B cell (primary cell): ENCODE results near the gene BAZ1B. TPM values are rescaled to one million over a fixed set of nuclear protein-coding genes. Genes with fewer than 3 reads are reported as not detected.
"Not testable (repeated sequence)": the region's sequence is repeated elsewhere in the genome, so short reads cannot be mapped to it uniquely, and the experiment has no call there.

Experiments used
- ATAC-seq: fragments of 200-7000 bp; cut with Tn5 transposase; one replicate; pipeline ENCODE4 v1.10.0; 2021; ENCODE audit warnings: low read depth, mild to moderate bottlenecking, moderate number of reproducible peaks, moderate library complexity
- CTCF ChIA-PET: fragments of 350-600 bp; sonication (Branson Sonifier 250); formaldehyde crosslinking; loops from one replicate; lab custom pipeline; 2021; ENCODE audit warnings: antibody characterized with exemption, inconsistent platforms; lab: Charles Lee
- POLR2A ChIA-PET: fragments of 350-600 bp; sonication (Branson Sonifier 250); formaldehyde crosslinking; loops from one replicate; lab custom pipeline; 2021; ENCODE audit warnings: antibody characterized with exemption; lab: Charles Lee
- DNase-seq: peaks from one replicate; pipeline ENCODE4 v3.0.0; 2013
- H2AFZ ChIP-seq: 2 replicates; pipeline ENCODE4 v1.6.1; 2012; ENCODE audit warnings: mild to moderate bottlenecking, low read depth, low read length; ENCODE audit not compliant: insufficient read depth, poor library complexity, severe bottlenecking
- H3K27ac ChIP-seq, 2 donors: 1 replicate in 1 of 2; 2 replicates in 1 of 2; pipeline ENCODE4 v1.5.1; 2012 to 2013; ENCODE audit warnings: low read length in 2 of 2, mild to moderate bottlenecking in 2 of 2, moderate library complexity in 1 of 2
- H3K27me3 ChIP-seq, 4 experiments: fragments of 200-600 bp in 1 of 4; sonication (generic) in 1 of 4; replicated peaks in 1 of 4; 1 replicate in 2 of 4; 2 replicates in 2 of 4; pipeline versions ENCODE4 v1.6.1 to v1.7.0; 2013 to 2016; ENCODE audit warnings: low read length in 3 of 4, mild to moderate bottlenecking in 2 of 4, mixed read lengths in 1 of 4, moderate library complexity in 1 of 4; ENCODE audit not compliant: insufficient read depth in 4 of 4, control insufficient read depth in 3 of 4; ENCODE audit errors: control extremely low read depth in 1 of 4
- H3K36me3 ChIP-seq, 2 experiments: replicated peaks in 1 of 2; 1 replicate in 1 of 2; 2 replicates in 1 of 2; pipeline versions ENCODE4 v1.6.1 to v1.7.1; 2013; ENCODE audit warnings: low read length in 1 of 2; ENCODE audit not compliant: insufficient read depth in 2 of 2, control insufficient read depth in 1 of 2; ENCODE audit errors: control extremely low read depth in 1 of 2, extremely low read depth in 1 of 2
- H3K4me1 ChIP-seq, 2 donors: fragments of 200-600 bp in 1 of 2; sonication (generic) in 1 of 2; 1 replicate in 1 of 2; 2 replicates in 1 of 2; pipeline versions ENCODE4 v1.5.1 to v1.6.1; 2013 to 2017; ENCODE audit warnings: low read length in 2 of 2; ENCODE audit not compliant: control insufficient read depth in 2 of 2, insufficient read depth in 2 of 2
- H3K4me2 ChIP-seq: replicated peaks from 2 replicates; pipeline ENCODE3; 2012; ENCODE audit warnings: mild to moderate bottlenecking, low read depth, low read length; ENCODE audit not compliant: poor library complexity, severe bottlenecking
- H3K4me3 ChIP-seq, 5 experiments: fragments of 200-600 bp in 1 of 5; sonication (generic) in 1 of 5; 1 replicate in 3 of 5; 2 replicates in 2 of 5; pipeline versions ENCODE4 v1.5.1 to v1.7.0; 2011 to 2016; ENCODE audit warnings: low read length in 4 of 5, mild to moderate bottlenecking in 4 of 5, low read depth in 2 of 5, control low read depth in 1 of 5, moderate library complexity in 1 of 5; ENCODE audit not compliant: insufficient read depth in 1 of 5; ENCODE audit errors: control extremely low read depth in 1 of 5, extremely low read depth in 1 of 5
- H3K79me2 ChIP-seq: fragments of 200-600 bp; sonication (generic); one replicate; pipeline ENCODE4 v1.6.0; 2016; ENCODE audit warnings: low read length; ENCODE audit not compliant: control insufficient read depth, insufficient read depth
- H3K9ac ChIP-seq: fragments of 200-600 bp; sonication (generic); 2 replicates; pipeline ENCODE4 v1.6.1; 2017; ENCODE audit warnings: mild to moderate bottlenecking, low read length, moderate library complexity
- H3K9me3 ChIP-seq, 3 donors: one replicate each; pipeline versions ENCODE4 v1.6.1 to v1.7.1; 2013; ENCODE audit warnings: low read length in 2 of 3; ENCODE audit not compliant: control insufficient read depth in 2 of 3, insufficient read depth in 1 of 3; ENCODE audit errors: control extremely low read depth in 1 of 3
- H4K20me1 ChIP-seq: 2 replicates; pipeline ENCODE4 v1.6.0; 2012; ENCODE audit warnings: mild to moderate bottlenecking, low read length; ENCODE audit not compliant: insufficient read depth, control insufficient read depth, poor library complexity, severe bottlenecking
- H3K27ac Mint-ChIP-seq: one replicate; pipeline ENCODE4 v1.8.0; 2021; ENCODE audit warnings: mixed read lengths
- H3K27me3 Mint-ChIP-seq: one replicate; pipeline ENCODE4 v1.8.0; 2021; ENCODE audit warnings: mixed read lengths
- H3K4me1 Mint-ChIP-seq: one replicate; pipeline ENCODE4 v1.8.0; 2021; ENCODE audit warnings: mixed read lengths
- H3K4me3 Mint-ChIP-seq: one replicate; pipeline ENCODE4 v1.8.0; 2021; ENCODE audit warnings: mixed read lengths
- H3K9me3 Mint-ChIP-seq: one replicate; pipeline ENCODE4 v1.8.0; 2022; ENCODE audit warnings: mixed read lengths; ENCODE audit not compliant: insufficient read depth
- EZH2 ChIP-seq: IDR thresholded peaks from 2 replicates; pipeline ENCODE4 v1.6.1; 2012; ENCODE audit warnings: borderline replicate concordance, low read depth, mild to moderate bottlenecking, moderate library complexity, low read length; ENCODE audit not compliant: insufficient read depth, poor library complexity, severe bottlenecking
- WGBS: methylation state at CpG from one replicate; pipeline ENCODE4 v1.1.5; 2013; ENCODE audit warnings: missing lambda C conversion rate; ENCODE audit not compliant: insufficient coverage; 5-methylcytosine and 5-hydroxymethylcytosine counted together
- intact Hi-C: fragments of 100-400 bp; cut with micrococcal nuclease; formaldehyde crosslinking; loops from one replicate; pipeline ENCODE4 v1.10.0; 2022
- polyA plus RNA-seq: library from polyadenylated mRNA; depleted of rRNA; stranded (reverse); fragments of >200 nt; gene quantifications from 2 replicates; pipeline ENCODE4 v1.2.3, GENCODE V29; 2012
- total RNA-seq, 2 donors: library from RNA; stranded (reverse); fragments of 120-200 nt in 1 of 2; gene quantifications; 1 replicate in 1 of 2; 2 replicates in 1 of 2; pipeline versions ENCODE4 v1.2.3 to v1.2.4, GENCODE V29; 2013 to 2022
- TF ChIP-seq, protein P1 (sequence below): fragments of 200-600 bp; IDR thresholded peaks from one replicate; pipeline ENCODE4 v1.8.0; 2022; ENCODE audit warnings: antibody characterized with exemption, mild to moderate bottlenecking

Gene BAZ1B
- total and polyA plus RNA-seq, 2 donors (not counting 1 experiment from before 2014, with no cell fraction given), result 17.2 to 68.1 TPM

DNA sequence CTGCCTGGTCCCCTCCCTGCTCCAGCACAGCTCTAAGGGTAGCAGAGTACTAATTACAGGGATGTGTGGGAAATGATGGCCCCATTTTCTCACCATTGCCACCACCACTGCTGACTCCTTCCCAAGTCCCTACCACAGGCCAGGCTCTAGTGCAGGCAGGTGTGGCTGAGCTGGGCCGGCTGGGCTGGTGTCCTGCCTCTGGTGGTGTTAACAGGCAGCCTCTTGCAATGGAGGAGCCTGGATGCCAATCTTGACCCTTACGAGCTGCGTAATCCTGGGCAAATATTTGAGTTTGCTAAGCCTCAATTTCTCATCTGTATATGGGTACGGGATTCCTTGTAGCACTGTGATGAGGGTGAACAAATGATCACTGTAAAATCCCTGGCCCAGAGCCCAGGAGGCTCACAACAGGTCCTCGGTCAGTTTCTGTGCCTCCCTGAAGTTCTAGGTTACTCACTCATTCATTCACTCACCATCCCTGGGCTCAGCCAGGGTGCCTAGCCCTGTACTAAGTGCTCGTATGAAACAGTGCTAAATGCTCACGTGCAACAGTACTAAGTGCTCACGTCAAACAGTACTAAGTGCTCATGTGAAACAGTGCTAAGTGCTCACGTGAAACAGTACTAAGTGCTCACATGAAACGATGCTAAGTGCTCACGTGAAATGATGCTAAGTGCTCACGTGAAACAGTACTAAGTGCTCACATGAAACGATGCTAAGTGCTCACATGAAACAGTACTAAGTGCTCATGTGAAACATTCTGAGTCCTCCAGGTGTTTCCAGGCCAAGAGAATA is 90.9 kb downstream of the BAZ1B start:
- Histone ChIP-seq H3K36me3 (no peaks in the 10 kb centered on the region), H3K27ac (no peak overlapping the region), H2AFZ (no peak overlapping the region), H3K9me3 (peaks cover 0 to 21% (median 3%) of the 10 kb centered on the region in 3 donors), H4K20me1 (no peaks in the 10 kb centered on the region), H3K27me3 (peaks cover 0 to 8% (median 0%) of the 10 kb centered on the region in 4 experiments), H3K4me1 (peaks cover 0 to 9% of the 10 kb centered on the region in 2 donors), H3K4me2 (no peak overlapping the region), H3K9ac (no peak overlapping the region), H3K4me3 (no peak overlapping the region), H3K79me2 (no peaks in the 10 kb centered on the region)
- intact Hi-C loops, result no loop called here
- H3K27me3 Mint-ChIP-seq, result peaks cover 5% of the 10 kb centered on the region
- no peaks in the 10 kb centered on the region for H3K9me3 Mint-ChIP-seq
- POLR2A ChIA-PET, result no interaction called here
- TF ChIP-seq, protein P1, sequence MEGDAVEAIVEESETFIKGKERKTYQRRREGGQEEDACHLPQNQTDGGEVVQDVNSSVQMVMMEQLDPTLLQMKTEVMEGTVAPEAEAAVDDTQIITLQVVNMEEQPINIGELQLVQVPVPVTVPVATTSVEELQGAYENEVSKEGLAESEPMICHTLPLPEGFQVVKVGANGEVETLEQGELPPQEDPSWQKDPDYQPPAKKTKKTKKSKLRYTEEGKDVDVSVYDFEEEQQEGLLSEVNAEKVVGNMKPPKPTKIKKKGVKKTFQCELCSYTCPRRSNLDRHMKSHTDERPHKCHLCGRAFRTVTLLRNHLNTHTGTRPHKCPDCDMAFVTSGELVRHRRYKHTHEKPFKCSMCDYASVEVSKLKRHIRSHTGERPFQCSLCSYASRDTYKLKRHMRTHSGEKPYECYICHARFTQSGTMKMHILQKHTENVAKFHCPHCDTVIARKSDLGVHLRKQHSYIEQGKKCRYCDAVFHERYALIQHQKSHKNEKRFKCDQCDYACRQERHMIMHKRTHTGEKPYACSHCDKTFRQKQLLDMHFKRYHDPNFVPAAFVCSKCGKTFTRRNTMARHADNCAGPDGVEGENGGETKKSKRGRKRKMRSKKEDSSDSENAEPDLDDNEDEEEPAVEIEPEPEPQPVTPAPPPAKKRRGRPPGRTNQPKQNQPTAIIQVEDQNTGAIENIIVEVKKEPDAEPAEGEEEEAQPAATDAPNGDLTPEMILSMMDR, result no peak
- TF ChIP-seq EZH2, result no peak
- DNase-seq (no peak), ATAC-seq (no peak)
- peaks cover 8% of the 10 kb centered on the region for H3K4me1 Mint-ChIP-seq
- no peak overlapping the region for H3K27ac Mint-ChIP-seq
- 97% methylated on average over 13 of the region's 13 CpGs for WGBS
- H3K4me3 Mint-ChIP-seq, result peak overlapping the region; percentile 55
- CTCF ChIA-PET, result no interaction called here

DNA sequence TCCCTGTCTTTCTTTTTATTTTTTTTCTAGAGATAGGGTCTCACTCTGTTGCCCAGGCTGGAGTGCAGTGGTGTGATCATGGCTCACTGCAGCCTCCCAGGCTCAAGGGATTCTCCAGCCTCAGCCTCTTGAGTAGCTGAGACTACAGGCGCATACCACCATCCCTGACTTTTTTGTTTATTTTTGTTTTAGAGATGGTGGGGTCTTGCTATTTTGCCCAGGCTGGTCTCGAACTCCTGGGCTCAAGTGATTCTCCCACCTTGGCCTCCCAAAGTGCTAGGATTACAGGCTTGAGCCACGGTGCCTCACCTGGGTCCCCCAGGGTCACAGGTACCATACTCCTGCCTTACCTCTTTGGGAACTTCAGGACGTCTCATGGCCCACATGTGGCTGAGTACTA is 91.6 kb downstream of the BAZ1B start:
- H3K36me3 ChIP-seq, H3K4me3 ChIP-seq, H3K27me3 Mint-ChIP-seq, POLR2A ChIA-PET, ATAC-seq, CTCF ChIA-PET, H3K9ac ChIP-seq, H3K27me3 ChIP-seq, DNase-seq, H3K27ac ChIP-seq, intact Hi-C loops, H3K4me3 Mint-ChIP-seq, H3K4me1 Mint-ChIP-seq, H3K4me2 ChIP-seq, H3K79me2 ChIP-seq, H3K4me1 ChIP-seq, H2AFZ ChIP-seq, H3K27ac Mint-ChIP-seq, H3K9me3 Mint-ChIP-seq, H4K20me1 ChIP-seq: not testable (repeated sequence)
- 92% methylated on average over 3 of the region's 4 CpGs for WGBS
- peaks cover 0 to 21% (median 3%) of the 10 kb centered on the region in 3 donors for H3K9me3 ChIP-seq
